Measurements from ENCODE around the gene STPG2.

GRCh38 chr4:98006060-98006459 lies 137.2 kb downstream of the STPG2 start:
- TF ChIP-seq POLR2A (IDR thresholded peaks at IDR 0.05; ENCODE audit: low read length), result no peak
- no peak for TF ChIP-seq GATA1 (IDR thresholded peaks at IDR 0.05; ENCODE audit: low read depth, low read length)

Measured in erythroblast (primary cell).